Caki2 (cell line): ENCODE measurements around the gene MYD88. TPM values are rescaled to one million over a fixed set of nuclear protein-coding genes. Genes with fewer than 3 reads are reported as not detected.
"Not testable (repeated sequence)": the region's sequence is repeated elsewhere in the genome, so short reads cannot be mapped to it uniquely, and the experiment has no call there.

Experiments used
- DNase-seq: peaks from one replicate; pipeline ENCODE4 v3.0.0-alpha.2; 2015; ENCODE audit warnings: low read depth
- in situ Hi-C: cut with HindIII; loops from 2 replicates; pipeline ENCODE4 v1.10.0; 2016; ENCODE audit warnings: low sequenced_read_pairs, low pct_unique_long_range_greater_than_20kb, mixed read lengths
- total RNA-seq: library from RNA; depleted of rRNA; stranded (reverse); fragments of >200 nt; shearing (Covaris generic); gene quantifications from 2 replicates; pipeline ENCODE4 v1.2.3, GENCODE V29; 2014; ENCODE audit warnings: low replicate concordance

Gene MYD88
- total RNA-seq, 1 experiment from 2014 or later: 2.9 TPM

- in situ Hi-C loops: no loop called here
- DNase-seq: no peak
Measured at GRCh38 chr3:38153221-38153620, 14.8 kb downstream of the MYD88 start.

- peak; percentile 19 for DNase-seq
- in situ Hi-C loops: no loop called here
Measured at GRCh38 chr3:38154033-38154494, 15.6 kb downstream of the MYD88 start.

GRCh38 chr3:38154625-38155255, 16.3 kb downstream of the MYD88 start:
- in situ Hi-C loops: no loop called here
- no peak for DNase-seq

- no peak for DNase-seq
- in situ Hi-C loops: no loop called here
Measured at GRCh38 chr3:38155825-38156224, 17.4 kb downstream of the MYD88 start.

GRCh38 chr3:38157117-38157516, 18.7 kb downstream of the MYD88 start:
- DNase-seq: no peak
- in situ Hi-C loops: no loop called here

GRCh38 chr3:38157595-38157994, 19.1 kb downstream of the MYD88 start:
- in situ Hi-C loops: no loop called here
- peak; percentile 52 for DNase-seq

- in situ Hi-C loops: no loop called here
- DNase-seq: no peak
Measured at GRCh38 chr3:38158472-38158871, 20.0 kb downstream of the MYD88 start.

- DNase-seq, in situ Hi-C loops: not testable (repeated sequence)
Measured at GRCh38 chr3:38160704-38161103, 22.2 kb downstream of the MYD88 start.

GRCh38 chr3:38163117-38163840, 24.8 kb downstream of the MYD88 start:
- no peak for DNase-seq

GRCh38 chr3:38163841-38164642, 25.6 kb downstream of the MYD88 start:
- no peak for DNase-seq
- in situ Hi-C loops: no loop called here

More at GRCh38 chr3:38163117-38163840, 24.8 kb downstream of the MYD88 start:
- in situ Hi-C loops: no loop called here

GRCh38 chr3:38164643-38164951, 26.1 kb downstream of the MYD88 start:
- in situ Hi-C loops: no loop called here
- DNase-seq: no peak

- peak; percentile 99 for DNase-seq
- in situ Hi-C loops: no loop called here
Measured at GRCh38 chr3:38164952-38165721, 26.7 kb downstream of the MYD88 start, which contains the start of gene OXSR1. OXSR1 (plus strand) TSS chr3:38165537; CDS start chr3:38165877, 340 bp downstream.

GRCh38 chr3:38165722-38166387, 27.4 kb downstream of the MYD88 start:
- DNase-seq: peak; percentile 34
- in situ Hi-C loops: no loop called here

GRCh38 chr3:38167591-38167990, 29.1 kb downstream of the MYD88 start:
- no peak for DNase-seq
- in situ Hi-C loops: no loop called here

GRCh38 chr3:38168151-38169026, 29.9 kb downstream of the MYD88 start:
- DNase-seq: no peak
- in situ Hi-C loops: no loop called here

GRCh38 chr3:38169027-38169317, 30.5 kb downstream of the MYD88 start:
- no peak for DNase-seq
- in situ Hi-C loops: no loop called here

- in situ Hi-C loops: no loop called here
- DNase-seq: no peak
Measured at GRCh38 chr3:38170722-38171121, 32.3 kb downstream of the MYD88 start.
